Sigmoid colon (tissue), 4 donors: ENCODE results near the gene SWAP70.

Experiments used
- CTCF ChIP-seq, 4 experiments: fragments of 450-650 bp in 3 of 4; fragments of 200-600 bp in 1 of 4; IDR thresholded peaks; one replicate each; pipeline ENCODE4 v1.5.1; 2016 to 2019; ENCODE audit warnings: antibody characterized with exemption in 4 of 4, mild to moderate bottlenecking in 3 of 4, moderate library complexity in 2 of 4
- EP300 ChIP-seq, 4 donors: sonication (generic); formaldehyde crosslinking; IDR thresholded peaks; one replicate each; pipeline ENCODE4 v1.6.1; 2017; ENCODE audit warnings: antibody characterized with exemption in 4 of 4
- POLR2A ChIP-seq, 2 donors: fragments of 450-650 bp; IDR thresholded peaks; one replicate each; pipeline ENCODE4 v1.6.1; 2016; ENCODE audit warnings: antibody characterized with exemption in 2 of 2, mild to moderate bottlenecking in 2 of 2, moderate library complexity in 2 of 2

- no peak for TF ChIP-seq POLR2A (IDR thresholded peaks at IDR 0.05)
- TF ChIP-seq CTCF (IDR thresholded peaks at IDR 0.05): no peak
- TF ChIP-seq EP300 (IDR thresholded peaks at IDR 0.05): no peak
Measured at GRCh38 chr11:9726321-9727022, 62.6 kb downstream of the SWAP70 start.
